ENCODE results near the gene AZU1.

DNA sequence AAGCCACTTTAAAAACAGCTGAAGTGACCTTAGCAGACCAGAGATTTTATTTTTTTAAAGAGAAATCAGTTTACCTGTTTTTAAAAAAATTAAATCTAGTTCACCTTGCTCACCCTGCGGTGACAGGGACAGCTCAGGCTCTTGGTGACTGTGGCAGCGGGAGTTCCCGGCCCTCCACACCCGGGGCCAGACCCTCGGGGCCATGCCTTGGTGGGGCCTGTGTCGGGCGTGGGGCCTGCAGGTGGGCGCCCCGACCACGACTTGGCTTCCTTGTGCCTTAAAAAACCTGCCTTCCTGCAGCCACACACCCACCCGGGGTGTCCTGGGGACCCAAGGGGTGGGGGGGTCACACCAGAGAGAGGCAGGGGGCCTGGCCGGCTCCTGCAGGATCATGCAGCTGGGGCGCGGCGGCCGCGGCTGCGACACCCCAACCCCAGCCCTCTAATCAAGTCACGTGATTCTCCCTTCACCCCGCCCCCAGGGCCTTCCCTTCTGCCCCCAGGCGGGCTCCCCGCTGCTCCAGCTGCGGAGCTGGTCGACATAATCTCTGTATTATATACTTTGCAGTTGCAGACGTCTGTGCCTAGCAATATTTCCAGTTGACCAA lies 16.7 kb upstream of the AZU1 start:
- TF ChIP-seq, protein P1, sequence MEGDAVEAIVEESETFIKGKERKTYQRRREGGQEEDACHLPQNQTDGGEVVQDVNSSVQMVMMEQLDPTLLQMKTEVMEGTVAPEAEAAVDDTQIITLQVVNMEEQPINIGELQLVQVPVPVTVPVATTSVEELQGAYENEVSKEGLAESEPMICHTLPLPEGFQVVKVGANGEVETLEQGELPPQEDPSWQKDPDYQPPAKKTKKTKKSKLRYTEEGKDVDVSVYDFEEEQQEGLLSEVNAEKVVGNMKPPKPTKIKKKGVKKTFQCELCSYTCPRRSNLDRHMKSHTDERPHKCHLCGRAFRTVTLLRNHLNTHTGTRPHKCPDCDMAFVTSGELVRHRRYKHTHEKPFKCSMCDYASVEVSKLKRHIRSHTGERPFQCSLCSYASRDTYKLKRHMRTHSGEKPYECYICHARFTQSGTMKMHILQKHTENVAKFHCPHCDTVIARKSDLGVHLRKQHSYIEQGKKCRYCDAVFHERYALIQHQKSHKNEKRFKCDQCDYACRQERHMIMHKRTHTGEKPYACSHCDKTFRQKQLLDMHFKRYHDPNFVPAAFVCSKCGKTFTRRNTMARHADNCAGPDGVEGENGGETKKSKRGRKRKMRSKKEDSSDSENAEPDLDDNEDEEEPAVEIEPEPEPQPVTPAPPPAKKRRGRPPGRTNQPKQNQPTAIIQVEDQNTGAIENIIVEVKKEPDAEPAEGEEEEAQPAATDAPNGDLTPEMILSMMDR (conservative IDR thresholded peaks at IDR 0.05; ENCODE audit: low read depth, low read length), result no peak
- no peak for TF ChIP-seq EZH2 (IDR thresholded peaks at IDR 0.05; ENCODE audit: low read length, unreplicated experiment)
- no peak for TF ChIP-seq EZH2phosphoT487 (IDR thresholded peaks at IDR 0.05; ENCODE audit: borderline replicate concordance, low read length)
